Stomach smooth muscle (tissue), 2 donors: Measurements from ENCODE around the gene CYSRT1.

Source experiments
- H3K27ac ChIP-seq: one replicate; pipeline ENCODE4 v1.7.0; 2013; ENCODE audit warnings: mild to moderate bottlenecking, low read length, inconsistent platforms
- H3K27me3 ChIP-seq, 2 donors: one replicate each; pipeline ENCODE4 v1.7.0; 2013; ENCODE audit warnings: low read length in 2 of 2; ENCODE audit not compliant: insufficient read depth in 2 of 2, control insufficient read depth in 1 of 2
- H3K36me3 ChIP-seq, 2 donors: one replicate each; pipeline ENCODE4 v1.7.0; 2013; ENCODE audit warnings: low read length in 2 of 2; ENCODE audit not compliant: control insufficient read depth in 2 of 2, insufficient read depth in 2 of 2
- H3K4me1 ChIP-seq: one replicate; pipeline ENCODE4 v1.7.0; 2013; ENCODE audit warnings: low read length; ENCODE audit not compliant: control insufficient read depth, insufficient read depth
- H3K4me3 ChIP-seq, 2 donors: one replicate each; pipeline ENCODE4 v1.7.0; 2013; ENCODE audit warnings: low read length in 2 of 2
- H3K9ac ChIP-seq, 2 donors: one replicate each; pipeline ENCODE4 v1.7.0; 2013; ENCODE audit warnings: low read length in 2 of 2, mild to moderate bottlenecking in 1 of 2
- H3K9me3 ChIP-seq, 2 donors: one replicate each; pipeline ENCODE4 v1.7.0; 2013; ENCODE audit warnings: low read length in 2 of 2; ENCODE audit not compliant: control insufficient read depth in 2 of 2
- donor health status: healthy.
- donor health status: Pancreatic carcinoma.

Gene CYSRT1

GRCh38 chr9:137191245-137191644, 33.7 kb upstream of the CYSRT1 start:
- peaks cover 46% of the 10 kb centered on the region for H3K4me1 ChIP-seq
- H3K27me3 ChIP-seq = no peaks in the 10 kb centered on the region
- H3K9ac ChIP-seq = no peak overlapping the region
- no peak overlapping the region for H3K27ac ChIP-seq
- H3K4me3 ChIP-seq = no peak overlapping the region
- H3K9me3 ChIP-seq = no peaks in the 10 kb centered on the region
- peaks cover 8 to 9% of the 10 kb centered on the region in 2 donors for H3K36me3 ChIP-seq

- no peak overlapping the region for H3K27ac ChIP-seq
- H3K9ac ChIP-seq = no peak overlapping the region
- no peaks in the 10 kb centered on the region for H3K9me3 ChIP-seq
- no peak overlapping the region for H3K4me3 ChIP-seq
- no peaks in the 10 kb centered on the region for H3K27me3 ChIP-seq
- H3K36me3 ChIP-seq = peaks cover 6 to 7% of the 10 kb centered on the region in 2 donors
- H3K4me1 ChIP-seq = peaks cover 40% of the 10 kb centered on the region
Measured at GRCh38 chr9:137191691-137192447, 33.1 kb upstream of the CYSRT1 start.

GRCh38 chr9:137192448-137192780, 32.6 kb upstream of the CYSRT1 start:
- peaks cover 36% of the 10 kb centered on the region for H3K4me1 ChIP-seq
- peaks cover 2 to 5% of the 10 kb centered on the region in 2 donors for H3K36me3 ChIP-seq
- H3K27me3 ChIP-seq = no peaks in the 10 kb centered on the region
- H3K9ac ChIP-seq = no peak overlapping the region
- H3K27ac ChIP-seq = no peak overlapping the region
- H3K4me3 ChIP-seq = no peak overlapping the region
- no peaks in the 10 kb centered on the region for H3K9me3 ChIP-seq

GRCh38 chr9:137192859-137193258, 32.1 kb upstream of the CYSRT1 start:
- Histone ChIP-seq H3K4me1 (peaks cover 36% of the 10 kb centered on the region), H3K27me3 (no peaks in the 10 kb centered on the region), H3K9me3 (no peaks in the 10 kb centered on the region), H3K27ac (no peak overlapping the region), H3K9ac (no peak overlapping the region), H3K4me3 (no peak overlapping the region), H3K36me3 (peaks cover 2 to 5% of the 10 kb centered on the region in 2 donors)

GRCh38 chr9:137193771-137194170, 31.2 kb upstream of the CYSRT1 start:
- no peak overlapping the region for H3K27ac ChIP-seq
- no peak overlapping the region for H3K4me3 ChIP-seq
- H3K9me3 ChIP-seq = no peaks in the 10 kb centered on the region
- H3K4me1 ChIP-seq = peaks cover 42% of the 10 kb centered on the region
- H3K9ac ChIP-seq = no peak overlapping the region
- no peaks in the 10 kb centered on the region for H3K27me3 ChIP-seq
- H3K36me3 ChIP-seq = peaks cover 2 to 5% of the 10 kb centered on the region in 2 donors

GRCh38 chr9:137194388-137194787, 30.6 kb upstream of the CYSRT1 start:
- H3K27ac ChIP-seq = no peak overlapping the region
- H3K9ac ChIP-seq = no peak overlapping the region
- H3K4me3 ChIP-seq = no peak overlapping the region
- no peaks in the 10 kb centered on the region for H3K9me3 ChIP-seq
- peaks cover 43% of the 10 kb centered on the region for H3K4me1 ChIP-seq
- no peaks in the 10 kb centered on the region for H3K27me3 ChIP-seq
- peaks cover 2 to 5% of the 10 kb centered on the region in 2 donors for H3K36me3 ChIP-seq

GRCh38 chr9:137194909-137195308, 30.1 kb upstream of the CYSRT1 start:
- Histone ChIP-seq H3K27me3 (no peaks in the 10 kb centered on the region), H3K4me3 (no peak overlapping the region), H3K36me3 (peaks cover 2 to 4% of the 10 kb centered on the region in 2 donors), H3K9me3 (no peaks in the 10 kb centered on the region), H3K4me1 (peaks cover 43% of the 10 kb centered on the region), H3K9ac (no peak overlapping the region), H3K27ac (no peak overlapping the region)

GRCh38 chr9:137195525-137196220, 29.3 kb upstream of the CYSRT1 start:
- Histone ChIP-seq H3K9me3 (no peaks in the 10 kb centered on the region), H3K4me1 (peaks cover 36% of the 10 kb centered on the region), H3K4me3 (no peak overlapping the region), H3K36me3 (peaks cover 0 to 2% of the 10 kb centered on the region in 2 donors), H3K9ac (no peak overlapping the region), H3K27ac (no peak overlapping the region), H3K27me3 (no peaks in the 10 kb centered on the region)

- H3K4me3 ChIP-seq = peak overlapping the region in 1 of 2 donors; percentile 60
- H3K9ac ChIP-seq = peak overlapping the region in 1 of 2 donors; percentile 51
- H3K4me1 ChIP-seq = peaks cover 38% of the 10 kb centered on the region
- H3K36me3 ChIP-seq = no peaks in the 10 kb centered on the region
- H3K9me3 ChIP-seq = no peaks in the 10 kb centered on the region
- H3K27me3 ChIP-seq = no peaks in the 10 kb centered on the region
- H3K27ac ChIP-seq = no peak overlapping the region
Measured at GRCh38 chr9:137198051-137198901, 26.7 kb upstream of the CYSRT1 start.

- Histone ChIP-seq H3K27ac (no peak overlapping the region), H3K36me3 (no peaks in the 10 kb centered on the region), H3K9ac (peak overlapping the region in 1 of 2 donors; percentile 51), H3K4me1 (peaks cover 44% of the 10 kb centered on the region), H3K4me3 (peak overlapping the region in 1 of 2 donors; percentile 60), H3K27me3 (no peaks in the 10 kb centered on the region), H3K9me3 (no peaks in the 10 kb centered on the region)
Measured at GRCh38 chr9:137198902-137199283, 26.1 kb upstream of the CYSRT1 start.
